Spleen (tissue), 11 donors: ENCODE data around the gene CFAP43. TPM values are rescaled to one million over a fixed set of nuclear protein-coding genes. Genes with fewer than 3 reads are reported as not detected.

Experiments used
- DNase-seq: peaks from one replicate; pipeline ENCODE4 v3.0.0-alpha.2; 2020
- H3K27ac ChIP-seq, 8 donors: fragments of 200-600 bp; sonication (generic) in 7 of 8; 1 replicate in 4 of 8; 2 replicates in 4 of 8; pipeline versions ENCODE4 v1.5.0 to v1.8.0; 2016 to 2021; ENCODE audit warnings: inconsistent platforms in 4 of 8, mild to moderate bottlenecking in 4 of 8, moderate library complexity in 1 of 8
- H3K27me3 ChIP-seq, 7 donors: fragments of 200-600 bp; sonication (generic) in 6 of 7; replicated peaks in 1 of 7; 1 replicate in 4 of 7; 2 replicates in 3 of 7; pipeline versions ENCODE4 v1.5.0 to v1.8.0; 2016 to 2021; ENCODE audit warnings: inconsistent platforms in 3 of 7, mild to moderate bottlenecking in 1 of 7
- H3K36me3 ChIP-seq, 6 donors: fragments of 200-600 bp; sonication (generic) in 5 of 6; 1 replicate in 4 of 6; 2 replicates in 2 of 6; pipeline versions ENCODE4 v1.5.0 to v1.8.0; 2016 to 2021; ENCODE audit warnings: inconsistent platforms in 2 of 6
- H3K4me1 ChIP-seq, 6 donors: fragments of 200-600 bp; sonication (generic) in 5 of 6; 1 replicate in 3 of 6; 2 replicates in 3 of 6; pipeline versions ENCODE4 v1.5.0 to v1.8.0; 2016 to 2021; ENCODE audit warnings: inconsistent platforms in 3 of 6
- H3K4me3 ChIP-seq, 8 donors: fragments of 200-600 bp; sonication (generic) in 7 of 8; 1 replicate in 4 of 8; 2 replicates in 4 of 8; pipeline versions ENCODE4 v1.5.0 to v1.8.0; 2016 to 2021; ENCODE audit warnings: inconsistent platforms in 4 of 8, mild to moderate bottlenecking in 4 of 8, moderate library complexity in 2 of 8
- H3K9me3 ChIP-seq, 8 donors: fragments of 200-600 bp; sonication (generic) in 7 of 8; 1 replicate in 4 of 8; 2 replicates in 4 of 8; pipeline versions ENCODE4 v1.5.0 to v1.8.0; 2016 to 2021; ENCODE audit warnings: inconsistent platforms in 4 of 8
- CTCF ChIP-seq, 11 experiments: fragments of 200-600 bp in 7 of 11; fragments of 450-650 bp in 4 of 11; sonication (generic) in 4 of 11; IDR thresholded peaks in 8 of 11; conservative IDR thresholded peaks in 3 of 11; 1 replicate in 7 of 11; 2 replicates in 4 of 11; pipeline versions ENCODE4 v1.4.0 to v1.8.0; 2016 to 2021; ENCODE audit warnings: antibody characterized with exemption in 11 of 11, inconsistent platforms in 4 of 11, mild to moderate bottlenecking in 1 of 11
- POLR2A ChIP-seq, 3 donors: fragments of 450-650 bp; IDR thresholded peaks; one replicate each; pipeline ENCODE4 v1.5.1; 2017; ENCODE audit warnings: antibody characterized with exemption in 3 of 3, mild to moderate bottlenecking in 1 of 3
- POLR2AphosphoS5 ChIP-seq, 3 donors: sonication (generic); formaldehyde crosslinking; IDR thresholded peaks; one replicate each; pipeline ENCODE4 v1.5.1; 2017; ENCODE audit warnings: antibody characterized with exemption in 3 of 3
- WGBS, 5 donors: extraction: QIAGEN DNeasy Blood & Tissue Kit in 3 of 5; methylation state at CpG; one replicate each; pipeline versions ENCODE4 v1.1.5 to v1.1.7; 2013 to 2018; 5-methylcytosine and 5-hydroxymethylcytosine counted together
- intact Hi-C: fragments of 100-400 bp; cut with DNase I; formaldehyde crosslinking; loops from one replicate; pipeline ENCODE4 v1.15.0; 2023; ENCODE audit warnings: low total_unique reads
- polyA plus RNA-seq, 3 donors: library from polyadenylated mRNA; stranded (reverse); fragments of 200-250 nt; gene quantifications; one replicate each; pipeline ENCODE4 v1.2.1, GENCODE V29; 2013
- total RNA-seq, 7 donors: library from RNA; depleted of rRNA in 3 of 7; stranded (reverse); fragments of >200 nt in 3 of 7; fragmentation: NEBNext Ultra II Directional in 4 of 7; extraction: Animal tissue kit (Norgen Biotek cat#: 25700) in 4 of 7; gene quantifications; one replicate each; pipeline versions ENCODE4 v1.1.0 to v1.2.1, GENCODE V29; 2016 to 2021
- donor health status: healthy with polysubstance abuse.
- donor health status: DM: no; HTN: no; CAD: no; lungs with moderate emphysema.
- donor health status: DM: no; HTN: no; CAD: no.
- donor health status: Bipolar disorder and iron deficiency.
- donor health status: healthy.
- donor health status: DM: no; HTN: no; CAD: no.
- donor health status: DM: yes; HTN: yes; CAD: no.

The CFAP43 gene
- total and polyA plus RNA-seq, 10 donors = 0.13 to 1.1 (median 0.25) TPM; not detected in 1

- Histone ChIP-seq H3K4me1 (no peaks in the 10 kb centered on the region), H3K36me3 (no peaks in the 10 kb centered on the region), H3K4me3 (no peak overlapping the region), H3K9me3 (peaks cover 0 to 9% (median 0%) of the 10 kb centered on the region in 8 donors), H3K27me3 (no peaks in the 10 kb centered on the region), H3K27ac (no peak overlapping the region)
- TF ChIP-seq CTCF (IDR thresholded peaks at IDR 0.05 in 8 of 11, conservative IDR thresholded peaks at IDR 0.05 in 3 of 11) (no peak), POLR2A (IDR thresholded peaks at IDR 0.05) (no peak), POLR2AphosphoS5 (IDR thresholded peaks at IDR 0.05) (no peak)
- intact Hi-C loops = no loop called here
- WGBS, 5 donors = 75 to 91% (median 83%) methylated on average over 3 of the region's 3 CpGs
- DNase-seq = no peak
These were observed 132.9 kb downstream of the CFAP43 start for GRCh38 chr10:104099269-104099668.

GRCh38 chr10:104098358-104098925, 133.7 kb downstream of the CFAP43 start:
- H3K4me1 ChIP-seq = no peaks in the 10 kb centered on the region
- no peaks in the 10 kb centered on the region for H3K36me3 ChIP-seq
- H3K9me3 ChIP-seq = peaks cover 0 to 12% (median 0%) of the 10 kb centered on the region in 8 donors
- intact Hi-C loops = no loop called here
- no peak overlapping the region for H3K27ac ChIP-seq
- no peaks in the 10 kb centered on the region for H3K27me3 ChIP-seq
- no peak for DNase-seq
- H3K4me3 ChIP-seq = no peak overlapping the region
- WGBS, 5 donors = 86 to 93% (median 90%) methylated on average over 4 of the region's 4 CpGs
- no peak for TF ChIP-seq POLR2AphosphoS5 (IDR thresholded peaks at IDR 0.05)
- no peak for TF ChIP-seq POLR2A (IDR thresholded peaks at IDR 0.05)
- TF ChIP-seq CTCF (IDR thresholded peaks at IDR 0.05 in 8 of 11, conservative IDR thresholded peaks at IDR 0.05 in 3 of 11) = no peak

GRCh38 chr10:104096692-104097091, 135.5 kb downstream of the CFAP43 start:
- 91 to 94% (median 93%) methylated on average over 2 of the region's 2 CpGs for WGBS, 5 donors
- intact Hi-C loops = no loop called here
- Histone ChIP-seq H3K4me3 (no peak overlapping the region), H3K9me3 (peaks cover 0 to 12% (median 0%) of the 10 kb centered on the region in 8 donors), H3K27ac (no peak overlapping the region), H3K4me1 (no peaks in the 10 kb centered on the region), H3K36me3 (no peaks in the 10 kb centered on the region), H3K27me3 (no peaks in the 10 kb centered on the region)
- no peak for DNase-seq
- TF ChIP-seq CTCF (IDR thresholded peaks at IDR 0.05 in 8 of 11, conservative IDR thresholded peaks at IDR 0.05 in 3 of 11) (no peak), POLR2A (IDR thresholded peaks at IDR 0.05) (no peak), POLR2AphosphoS5 (IDR thresholded peaks at IDR 0.05) (no peak)

- TF ChIP-seq CTCF (IDR thresholded peaks at IDR 0.05 in 8 of 11, conservative IDR thresholded peaks at IDR 0.05 in 3 of 11) (no peak), POLR2A (IDR thresholded peaks at IDR 0.05) (no peak), POLR2AphosphoS5 (IDR thresholded peaks at IDR 0.05) (no peak)
- Histone ChIP-seq H3K36me3 (no peaks in the 10 kb centered on the region), H3K27me3 (no peaks in the 10 kb centered on the region), H3K9me3 (peaks cover 0 to 12% (median 0%) of the 10 kb centered on the region in 8 donors), H3K4me3 (no peak overlapping the region), H3K27ac (no peak overlapping the region), H3K4me1 (no peaks in the 10 kb centered on the region)
- intact Hi-C loops = no loop called here
- no peak for DNase-seq
These were observed 139.4 kb downstream of the CFAP43 start for GRCh38 chr10:104092749-104093148.
